ENCODE data around the gene SUN2. TPM values are rescaled to one million over a fixed set of nuclear protein-coding genes. Genes with fewer than 3 reads are reported as not detected.

Gene SUN2
- total RNA-seq, 1 donor from 2014 or later: 258 TPM

GRCh38 chr22:38694049-38694448 is 61.7 kb downstream of the SUN2 start:
- TF ChIP-seq POLR2AphosphoS5 (IDR thresholded peaks at IDR 0.05; ENCODE audit: insufficient read depth in 1 of 2, low read depth in 1 of 2) (no peak), POLR2A (IDR thresholded peaks at IDR 0.05) (no peak)
- TF ChIP-seq, protein P1, sequence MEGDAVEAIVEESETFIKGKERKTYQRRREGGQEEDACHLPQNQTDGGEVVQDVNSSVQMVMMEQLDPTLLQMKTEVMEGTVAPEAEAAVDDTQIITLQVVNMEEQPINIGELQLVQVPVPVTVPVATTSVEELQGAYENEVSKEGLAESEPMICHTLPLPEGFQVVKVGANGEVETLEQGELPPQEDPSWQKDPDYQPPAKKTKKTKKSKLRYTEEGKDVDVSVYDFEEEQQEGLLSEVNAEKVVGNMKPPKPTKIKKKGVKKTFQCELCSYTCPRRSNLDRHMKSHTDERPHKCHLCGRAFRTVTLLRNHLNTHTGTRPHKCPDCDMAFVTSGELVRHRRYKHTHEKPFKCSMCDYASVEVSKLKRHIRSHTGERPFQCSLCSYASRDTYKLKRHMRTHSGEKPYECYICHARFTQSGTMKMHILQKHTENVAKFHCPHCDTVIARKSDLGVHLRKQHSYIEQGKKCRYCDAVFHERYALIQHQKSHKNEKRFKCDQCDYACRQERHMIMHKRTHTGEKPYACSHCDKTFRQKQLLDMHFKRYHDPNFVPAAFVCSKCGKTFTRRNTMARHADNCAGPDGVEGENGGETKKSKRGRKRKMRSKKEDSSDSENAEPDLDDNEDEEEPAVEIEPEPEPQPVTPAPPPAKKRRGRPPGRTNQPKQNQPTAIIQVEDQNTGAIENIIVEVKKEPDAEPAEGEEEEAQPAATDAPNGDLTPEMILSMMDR (IDR thresholded peaks at IDR 0.05): no peak
- DNase-seq (ENCODE audit: extremely low spot score in 2 of 2): no peak
- intact Hi-C loops (cut with DNase I): no loop called here
- Histone ChIP-seq H3K9me3 (no peaks in the 10 kb centered on the region), H3K27ac (no peak overlapping the region), H3K4me3 (no peak overlapping the region), H3K27me3 (no peaks in the 10 kb centered on the region), H3K36me3 (peaks cover 0 to 5% of the 10 kb centered on the region in 2 donors), H3K4me1 (peaks cover 48% of the 10 kb centered on the region)

DNA sequence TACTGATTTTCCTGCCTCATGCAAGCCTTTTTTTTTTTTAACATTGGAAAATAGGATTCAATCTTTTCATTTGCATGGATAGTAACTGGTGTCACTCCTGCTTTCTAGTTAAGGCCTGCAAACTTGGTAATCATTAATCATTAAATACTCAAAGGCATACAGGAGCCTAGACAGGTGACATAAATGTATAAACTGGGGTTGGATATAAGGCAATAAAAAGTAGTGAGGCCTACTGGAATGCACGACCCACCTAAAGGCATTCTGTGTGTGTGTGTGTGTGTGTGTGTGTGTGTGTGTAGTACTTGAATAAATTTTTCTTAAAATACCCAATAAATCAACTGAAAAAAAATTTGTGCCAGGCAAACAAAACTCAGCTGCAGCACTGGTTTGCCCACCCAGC is 66.1 kb downstream of the SUN2 start:
- intact Hi-C loops (cut with DNase I): no loop called here
- Histone ChIP-seq H3K27ac (no peak overlapping the region), H3K9me3 (no peaks in the 10 kb centered on the region), H3K4me3 (no peak overlapping the region), H3K36me3 (peaks cover 0 to 35% of the 10 kb centered on the region in 2 donors), H3K27me3 (no peaks in the 10 kb centered on the region), H3K4me1 (peaks cover 5% of the 10 kb centered on the region)
- TF ChIP-seq POLR2AphosphoS5 (IDR thresholded peaks at IDR 0.05; ENCODE audit: insufficient read depth in 1 of 2, low read depth in 1 of 2) (no peak), POLR2A (IDR thresholded peaks at IDR 0.05) (no peak)
- TF ChIP-seq, protein P1 (IDR thresholded peaks at IDR 0.05): no peak
- no peak for DNase-seq (ENCODE audit: extremely low spot score in 2 of 2)

DNA sequence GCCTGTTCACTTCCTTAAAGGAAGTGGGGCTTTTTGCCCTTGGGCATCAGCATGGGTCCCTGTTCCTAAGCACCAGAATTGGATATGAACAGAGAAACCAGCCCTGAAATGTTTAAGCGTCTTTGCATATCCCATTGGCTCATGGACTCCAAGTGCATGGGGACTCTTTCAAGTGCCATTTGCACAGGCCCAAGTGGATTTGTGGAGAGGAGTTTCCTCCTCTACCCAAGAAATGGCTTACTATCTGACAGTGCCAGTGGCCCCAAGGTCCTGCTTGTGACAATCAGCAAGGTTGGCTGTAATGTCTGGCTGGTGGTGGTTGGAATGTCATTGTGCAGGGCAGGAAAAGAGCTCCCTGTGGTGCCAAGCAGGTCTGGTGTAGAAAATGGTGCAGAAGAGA is 70.0 kb downstream of the SUN2 start:
- H3K27ac ChIP-seq: no peak overlapping the region
- no peaks in the 10 kb centered on the region for H3K27me3 ChIP-seq
- TF ChIP-seq, protein P1 (IDR thresholded peaks at IDR 0.05): no peak
- TF ChIP-seq POLR2A (IDR thresholded peaks at IDR 0.05) (no peak), POLR2AphosphoS5 (IDR thresholded peaks at IDR 0.05; ENCODE audit: insufficient read depth in 1 of 2, low read depth in 1 of 2) (no peak)
- H3K36me3 ChIP-seq: peaks cover 0 to 44% of the 10 kb centered on the region in 2 donors
- H3K4me3 ChIP-seq: no peak overlapping the region
- H3K9me3 ChIP-seq: no peaks in the 10 kb centered on the region
- DNase-seq (ENCODE audit: extremely low spot score in 2 of 2): no peak
- intact Hi-C loops (cut with DNase I): no loop called here
- peaks cover 16% of the 10 kb centered on the region for H3K4me1 ChIP-seq

GRCh38 chr22:38684895-38685294 is 70.9 kb downstream of the SUN2 start:
- Histone ChIP-seq H3K36me3 (peaks cover 0 to 44% of the 10 kb centered on the region in 2 donors), H3K4me3 (no peak overlapping the region), H3K9me3 (no peaks in the 10 kb centered on the region), H3K4me1 (peaks cover 16% of the 10 kb centered on the region), H3K27me3 (no peaks in the 10 kb centered on the region), H3K27ac (no peak overlapping the region)
- intact Hi-C loops (cut with DNase I): no loop called here
- TF ChIP-seq, protein P1 (IDR thresholded peaks at IDR 0.05): no peak
- TF ChIP-seq POLR2AphosphoS5 (IDR thresholded peaks at IDR 0.05; ENCODE audit: insufficient read depth in 1 of 2, low read depth in 1 of 2) (no peak), POLR2A (IDR thresholded peaks at IDR 0.05) (no peak)
- no peak for DNase-seq (ENCODE audit: extremely low spot score in 2 of 2)

Small RNAs within 50 kb of the gene (small RNA-seq; reads per million reads assigned to genes)
- not detected for gene AL021707.8

Other genes with a start within 250 kb of the SUN2 start
- gene DDX17, start 249.7 kb downstream of the SUN2 start, total RNA-seq: 1,042 TPM
- gene DMC1, start 185.8 kb downstream of the SUN2 start, total RNA-seq: 12.3 TPM
- gene FAM227A, start 99.6 kb downstream of the SUN2 start, total RNA-seq: 0.25 TPM
- 11.8 TPM for gene CBY1, start 99.4 kb downstream of the SUN2 start, total RNA-seq
- gene TOMM22, start 74.0 kb downstream of the SUN2 start, total RNA-seq: 21.1 TPM
- 106 TPM for gene JOSD1, start 55.1 kb downstream of the SUN2 start, total RNA-seq
- gene GTPBP1, start 50.1 kb downstream of the SUN2 start, total RNA-seq: 69.5 TPM
- gene DNAL4, start 38.1 kb upstream of the SUN2 start, total RNA-seq: 14.7 TPM
- 9.3 TPM for gene NPTXR, start 88.0 kb upstream of the SUN2 start, total RNA-seq
- 31.7 TPM for gene CBX6, start 116.2 kb upstream of the SUN2 start, total RNA-seq
- gene APOBEC3A, start 201.6 kb upstream of the SUN2 start, total RNA-seq: not detected
- gene APOBEC3B, start 226.3 kb upstream of the SUN2 start, total RNA-seq: not detected